Thyroid gland (tissue), 4 donors: ENCODE results near the gene ADH7. TPM values are rescaled to one million over a fixed set of nuclear protein-coding genes. Genes with fewer than 3 reads are reported as not detected.
A peak's percentile ranks its signal among the peaks of the same experiment; 100 is the strongest.
"Not testable (repeated sequence)": the region's sequence is repeated elsewhere in the genome, so short reads cannot be mapped to it uniquely, and the experiment has no call there.

Experiments used
- DNase-seq, 2 donors: peaks; one replicate each; pipeline ENCODE4 v3.0.0-alpha.2; 2019
- H3K27ac ChIP-seq, 3 donors: fragments of 200-600 bp; sonication (generic); 1 replicate in 2 of 3; 2 replicates in 1 of 3; pipeline ENCODE4 v1.5.1; 2016 to 2019; ENCODE audit warnings: mild to moderate bottlenecking in 1 of 3, moderate library complexity in 1 of 3
- H3K27me3 ChIP-seq: fragments of 200-600 bp; sonication (generic); one replicate; pipeline ENCODE4 v1.5.1; 2019
- H3K36me3 ChIP-seq, 2 donors: fragments of 200-600 bp; sonication (generic); one replicate each; pipeline ENCODE4 v1.5.1; 2016 to 2019
- H3K4me1 ChIP-seq, 2 donors: fragments of 200-600 bp; sonication (generic); one replicate each; pipeline ENCODE4 v1.5.1; 2017 to 2019
- H3K4me3 ChIP-seq, 3 donors: fragments of 200-600 bp; sonication (generic); replicated peaks in 1 of 3; 1 replicate in 2 of 3; 2 replicates in 1 of 3; pipeline ENCODE4 v1.5.1; 2016; ENCODE audit warnings: mild to moderate bottlenecking in 1 of 3
- H3K9me3 ChIP-seq: fragments of 200-600 bp; sonication (generic); one replicate; pipeline ENCODE4 v1.5.1; 2017
- POLR2A ChIP-seq, 2 donors: fragments of 450-650 bp; IDR thresholded peaks; one replicate each; pipeline ENCODE4 v1.6.1; 2017; ENCODE audit warnings: antibody characterized with exemption in 2 of 2, mild to moderate bottlenecking in 2 of 2, moderate library complexity in 1 of 2
- WGBS, 2 donors: methylation state at CpG; one replicate each; pipeline ENCODE4 v1.1.5; 2017; 5-methylcytosine and 5-hydroxymethylcytosine counted together
- intact Hi-C: fragments of 100-400 bp; cut with DNase I; formaldehyde crosslinking; loops from one replicate; pipeline ENCODE4 v1.15.1; 2023
- total RNA-seq, 4 donors: library from RNA; depleted of rRNA; stranded (reverse); fragments of >200 nt; gene quantifications; one replicate each; pipeline ENCODE4 v1.2.3, GENCODE V29; 2016
- TF ChIP-seq, protein P1 (sequence below), 6 experiments: fragments of 200-600 bp in 3 of 6; fragments of 450-650 bp in 3 of 6; sonication (generic) in 3 of 6; IDR thresholded peaks; one replicate each; pipeline ENCODE4 v1.5.1; 2016 to 2019; ENCODE audit warnings: antibody characterized with exemption in 6 of 6, mild to moderate bottlenecking in 2 of 6, inconsistent platforms in 1 of 6, moderate library complexity in 1 of 6

The ADH7 gene
- total RNA-seq, 4 donors from 2014 or later: not detected

DNA sequence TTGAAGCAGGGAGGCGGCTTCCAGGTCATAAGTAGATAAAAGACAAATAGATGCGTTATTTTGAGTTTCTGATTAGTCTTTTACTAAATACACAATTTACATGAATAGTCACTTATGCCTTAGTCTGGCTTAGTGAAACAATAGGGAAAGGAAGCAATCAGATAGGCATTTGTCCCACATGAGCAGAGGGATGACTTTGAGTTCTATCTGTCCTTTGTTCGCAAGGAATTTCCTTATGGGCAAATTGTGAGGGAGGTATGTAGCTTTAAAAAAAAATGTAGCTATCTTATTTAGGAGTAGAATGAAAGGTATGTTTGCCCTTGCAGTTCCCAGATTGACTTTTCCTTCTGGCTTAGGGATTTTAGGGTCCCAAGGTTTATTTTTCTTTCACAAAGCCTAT is 56.3 kb downstream of the ADH7 start:
- Histone ChIP-seq H3K27ac (no peak overlapping the region), H3K4me3 (no peak overlapping the region), H3K27me3 (no peaks in the 10 kb centered on the region), H3K36me3 (no peaks in the 10 kb centered on the region), H3K4me1 (peaks cover 0 to 2% of the 10 kb centered on the region in 2 donors), H3K9me3 (no peaks in the 10 kb centered on the region)
- no peak for TF ChIP-seq POLR2A (IDR thresholded peaks at IDR 0.05)
- TF ChIP-seq, protein P1, sequence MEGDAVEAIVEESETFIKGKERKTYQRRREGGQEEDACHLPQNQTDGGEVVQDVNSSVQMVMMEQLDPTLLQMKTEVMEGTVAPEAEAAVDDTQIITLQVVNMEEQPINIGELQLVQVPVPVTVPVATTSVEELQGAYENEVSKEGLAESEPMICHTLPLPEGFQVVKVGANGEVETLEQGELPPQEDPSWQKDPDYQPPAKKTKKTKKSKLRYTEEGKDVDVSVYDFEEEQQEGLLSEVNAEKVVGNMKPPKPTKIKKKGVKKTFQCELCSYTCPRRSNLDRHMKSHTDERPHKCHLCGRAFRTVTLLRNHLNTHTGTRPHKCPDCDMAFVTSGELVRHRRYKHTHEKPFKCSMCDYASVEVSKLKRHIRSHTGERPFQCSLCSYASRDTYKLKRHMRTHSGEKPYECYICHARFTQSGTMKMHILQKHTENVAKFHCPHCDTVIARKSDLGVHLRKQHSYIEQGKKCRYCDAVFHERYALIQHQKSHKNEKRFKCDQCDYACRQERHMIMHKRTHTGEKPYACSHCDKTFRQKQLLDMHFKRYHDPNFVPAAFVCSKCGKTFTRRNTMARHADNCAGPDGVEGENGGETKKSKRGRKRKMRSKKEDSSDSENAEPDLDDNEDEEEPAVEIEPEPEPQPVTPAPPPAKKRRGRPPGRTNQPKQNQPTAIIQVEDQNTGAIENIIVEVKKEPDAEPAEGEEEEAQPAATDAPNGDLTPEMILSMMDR (IDR thresholded peaks at IDR 0.05): no peak
- DNase-seq: no peak
- intact Hi-C loops: no loop called here
- 91 to 94% methylated on average over 3 of the region's 3 CpGs for WGBS, 2 donors

DNA sequence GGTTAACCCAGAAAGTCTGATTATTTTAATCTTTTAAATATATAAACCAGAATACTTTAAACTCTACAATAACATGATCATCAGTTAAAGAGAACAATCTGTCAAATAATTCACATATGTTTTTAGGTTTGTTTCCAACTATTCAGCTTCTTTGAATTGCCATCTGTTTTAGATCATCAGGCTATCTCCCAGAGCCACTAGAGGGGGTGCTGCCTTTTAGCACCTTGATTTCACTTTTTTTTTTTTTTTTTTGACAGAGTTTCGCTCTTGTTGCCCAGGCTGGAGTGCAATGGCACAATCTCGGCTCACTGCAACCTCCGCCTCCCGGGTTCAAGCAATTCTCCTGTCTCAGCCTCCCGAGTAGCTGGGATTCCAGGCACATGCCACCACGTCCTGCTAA is 57.8 kb downstream of the ADH7 start:
- DNase-seq, H3K36me3 ChIP-seq, H3K4me1 ChIP-seq, H3K27ac ChIP-seq, intact Hi-C loops, H3K4me3 ChIP-seq, H3K9me3 ChIP-seq, H3K27me3 ChIP-seq: not testable (repeated sequence)
- 68 to 88% methylated on average over 6 of the region's 6 CpGs for WGBS, 2 donors
- TF ChIP-seq, protein P1 (IDR thresholded peaks at IDR 0.05): peak in 1 of 6 experiments; percentile 25

DNA sequence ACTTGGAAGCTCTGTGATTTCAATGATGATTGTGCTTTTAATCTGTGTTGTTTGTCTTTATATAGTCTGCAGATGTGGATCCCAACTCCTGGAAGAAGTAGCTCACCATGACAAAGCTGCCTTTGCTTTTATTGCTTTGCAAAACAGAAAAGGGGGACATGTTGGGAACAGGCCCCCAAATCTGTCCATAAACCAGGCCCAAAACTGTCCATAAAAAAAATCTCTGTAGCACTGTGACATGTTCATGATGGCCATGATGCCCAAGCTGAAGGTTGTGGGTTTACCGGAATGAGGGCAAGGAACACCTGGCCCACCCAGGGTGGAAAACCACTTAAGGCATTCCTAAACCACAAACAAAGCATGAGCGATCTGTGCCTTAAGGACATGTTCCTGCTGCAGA is 62.7 kb downstream of the ADH7 start:
- 94 to 100% methylated on average over 2 of the region's 2 CpGs for WGBS, 2 donors
- intact Hi-C loops, H3K36me3 ChIP-seq, H3K4me3 ChIP-seq, H3K27me3 ChIP-seq, H3K27ac ChIP-seq, H3K9me3 ChIP-seq, H3K4me1 ChIP-seq, DNase-seq: not testable (repeated sequence)

DNA sequence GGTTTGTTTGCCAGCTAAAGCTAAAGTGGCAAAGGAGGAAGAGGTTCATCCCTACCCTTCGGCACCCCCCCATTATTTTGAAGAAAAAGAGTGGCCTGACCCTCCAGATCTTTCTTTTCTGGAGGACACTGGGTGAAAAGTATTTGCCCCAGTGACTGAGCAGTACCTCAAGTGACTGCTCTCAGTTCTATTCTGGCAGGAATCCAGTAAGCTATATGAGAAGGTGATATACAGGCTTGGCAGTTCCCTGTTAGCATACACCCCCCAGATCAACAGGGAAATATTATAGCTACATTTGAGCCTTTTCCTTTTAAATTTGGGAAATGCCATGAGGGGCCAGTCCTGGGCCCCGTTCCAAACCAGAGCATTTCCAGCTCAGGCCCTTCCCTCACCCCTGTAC is 67.3 kb downstream of the ADH7 start:
- WGBS, 2 donors: 39 to 60% methylated on average over 2 of the region's 2 CpGs
- not testable (repeated sequence) for DNase-seq

DNA sequence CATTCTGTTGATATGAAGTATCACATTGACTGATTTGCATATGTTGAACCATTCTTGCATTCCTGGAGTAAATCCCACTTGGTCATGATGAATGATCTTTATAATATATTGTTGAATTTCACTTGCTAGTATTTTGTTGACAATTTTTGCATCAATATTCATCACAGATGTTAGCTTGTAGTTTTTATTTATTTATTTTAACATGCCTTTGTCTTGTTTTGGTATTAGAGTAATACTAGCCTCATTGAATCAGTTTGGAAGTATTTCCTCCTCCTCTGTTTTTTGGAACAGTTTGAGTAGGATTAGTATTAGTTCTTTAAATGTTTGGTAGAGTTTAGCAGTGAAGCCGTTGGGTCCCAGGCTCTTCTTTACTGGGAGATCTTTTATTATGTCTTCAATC is 68.7 kb downstream of the ADH7 start:
- intact Hi-C loops: no loop called here
- 92 to 94% methylated on average over 1 of the region's 1 CpG for WGBS, 2 donors
- TF ChIP-seq, protein P1 (IDR thresholded peaks at IDR 0.05): no peak
- TF ChIP-seq POLR2A (IDR thresholded peaks at IDR 0.05): no peak
- H3K36me3 ChIP-seq: no peaks in the 10 kb centered on the region
- no peaks in the 10 kb centered on the region for H3K4me1 ChIP-seq
- H3K27ac ChIP-seq: no peak overlapping the region
- no peaks in the 10 kb centered on the region for H3K27me3 ChIP-seq
- H3K4me3 ChIP-seq: no peak overlapping the region
- DNase-seq: no peak
- no peaks in the 10 kb centered on the region for H3K9me3 ChIP-seq

More for the DNA sequence above, 67.3 kb downstream of the ADH7 start:
- H3K27ac ChIP-seq, H3K9me3 ChIP-seq, intact Hi-C loops, H3K36me3 ChIP-seq, H3K4me3 ChIP-seq, H3K4me1 ChIP-seq, H3K27me3 ChIP-seq: not testable (repeated sequence)

DNA sequence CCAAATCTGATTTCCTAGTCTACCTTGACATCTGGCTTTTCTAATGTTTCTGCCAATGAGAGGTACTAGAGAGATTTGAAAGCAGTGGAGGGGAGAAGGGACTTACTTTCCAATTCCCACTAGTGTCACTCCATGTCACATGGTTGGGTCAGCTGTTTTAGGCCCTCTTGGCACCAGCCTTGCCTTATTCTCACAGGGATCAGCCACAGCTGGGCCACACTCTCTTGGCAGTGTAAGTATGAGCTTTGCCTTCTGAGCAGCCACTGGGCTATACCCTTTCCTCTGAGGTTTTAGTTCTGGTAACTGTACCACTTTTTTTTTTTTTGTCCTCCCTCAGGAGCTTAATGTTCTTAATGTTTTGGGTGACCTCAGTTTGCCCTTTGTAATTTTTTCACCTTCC is 72.4 kb downstream of the ADH7 start:
- no peaks in the 10 kb centered on the region for H3K9me3 ChIP-seq
- intact Hi-C loops: no loop called here
- no peaks in the 10 kb centered on the region for H3K27me3 ChIP-seq
- H3K36me3 ChIP-seq: no peaks in the 10 kb centered on the region
- DNase-seq: peak in 1 of 2 donors; percentile 7
- no peak overlapping the region for H3K4me3 ChIP-seq
- no peak overlapping the region for H3K27ac ChIP-seq
- H3K4me1 ChIP-seq: no peaks in the 10 kb centered on the region
- no peak for TF ChIP-seq POLR2A (IDR thresholded peaks at IDR 0.05)
- TF ChIP-seq, protein P1 (IDR thresholded peaks at IDR 0.05): no peak

Other genes with a start within 250 kb of the ADH7 start
- gene ADH6, start 216.1 kb downstream of the ADH7 start, total RNA-seq: under 1 TPM in 1 of 4 donors, not detected in 3; 0.13 TPM
- gene ADH1A, start 144.4 kb downstream of the ADH7 start, total RNA-seq: under 1 TPM in 1 of 4 donors, not detected in 3; 0.27 TPM
- gene ADH1B, start 113.9 kb downstream of the ADH7 start, total RNA-seq: 100 to 1,000 TPM; 156 to 898 (median 224) TPM
- gene ADH1C, start 82.6 kb downstream of the ADH7 start, total RNA-seq: 10 to 100 TPM in 2 of 4 donors, 1 to 10 TPM in 2; 1.6 to 18.0 (median 9.6) TPM
- not detected for gene C4orf17, start 75.7 kb upstream of the ADH7 start, total RNA-seq
- gene TRMT10A, start 128.7 kb upstream of the ADH7 start, total RNA-seq: 10 to 100 TPM in 1 of 4 donors, 1 to 10 TPM in 3; 4.6 to 12.5 (median 6.8) TPM
- under 1 TPM in 2 of 4 donors, not detected in 2; 0.50 to 0.67 TPM for gene MTTP, start 139.5 kb upstream of the ADH7 start, total RNA-seq
- under 1 TPM in 2 of 4 donors, not detected in 2; 0.22 to 0.34 TPM for gene C4orf54, start 222.5 kb upstream of the ADH7 start, total RNA-seq